HCT116 (cell line): ENCODE measurements around the gene PHACTR1. TPM values are rescaled to one million over a fixed set of nuclear protein-coding genes. Genes with fewer than 3 reads are reported as not detected.

Source experiments
- ATAC-seq: fragments of 200-7000 bp; cut with Tn5 transposase; 2 replicates; pipeline ENCODE4 v1.9.1; 2020; ENCODE audit warnings: mild to moderate bottlenecking, moderate library complexity
- BruUV-seq: library from RNA; stranded (reverse); fragments of 400-500 nt; replicated peaks from 2 replicates; lab custom pipeline; 2021; lab: Mats Ljungman, UMichigan
- CTCF ChIA-PET: fragments of 300-600 bp; sonication (Branson Sonifier 250); formaldehyde crosslinking; loops from one replicate; lab custom pipeline; 2021; ENCODE audit warnings: antibody characterized with exemption; lab: Charles Lee
- POLR2A ChIA-PET: fragments of 300-600, 350-600 bp; sonication (Branson Sonifier 250); formaldehyde crosslinking; loops from one replicate; lab custom pipeline; 2021; ENCODE audit warnings: antibody characterized with exemption; lab: Charles Lee
- RAD21 ChIA-PET, 2 experiments: fragments of 300-600 bp; sonication (Branson Sonifier 250); formaldehyde crosslinking; loops; one replicate each; lab custom pipeline; 2023; ENCODE audit warnings: low total read pairs in 2 of 2; ENCODE audit not compliant: uncharacterized antibody in 2 of 2, unreplicated experiment in 2 of 2, low non-redundant PET in 1 of 2; lab: Charles Lee
- DNase-seq: peaks from one replicate; pipeline ENCODE4 v3.0.0-alpha.2; 2010; ENCODE audit warnings: low read depth, low spot score
- H2AFZ ChIP-seq: fragments of 200-600 bp; shearing (Covaris generic), sonication (generic); 2 replicates; pipeline ENCODE4 v1.6.1; 2017; ENCODE audit warnings: low read depth, mixed run types, mixed read lengths, antibody characterized with exemption, low read length; ENCODE audit not compliant: poor library complexity, severe bottlenecking
- H3K27ac ChIP-seq: 2 replicates; pipeline ENCODE4 v1.5.1; 2012; ENCODE audit warnings: low read depth, low read length
- H3K27me3 ChIP-seq: fragments of 200-600 bp; sonication (generic); 2 replicates; pipeline ENCODE4 v1.6.1; 2016; ENCODE audit warnings: mixed run types, low read length, mixed read lengths; ENCODE audit not compliant: insufficient read depth
- H3K36me3 ChIP-seq, 2 experiments: fragments of 200-500 bp in 1 of 2; fragments of 200-600 bp in 1 of 2; sonication (Bioruptor generic) in 1 of 2; sonication (generic) in 1 of 2; 2 replicates each; pipeline versions ENCODE4 v1.5.1 to v1.6.1; 2014 to 2016; ENCODE audit warnings: low read length in 2 of 2, inconsistent platforms in 1 of 2, mixed read lengths in 1 of 2, mixed run types in 1 of 2; ENCODE audit not compliant: insufficient read depth in 2 of 2, control insufficient read depth in 1 of 2
- H3K4me1 ChIP-seq, 2 experiments: fragments of 200-600 bp in 1 of 2; sonication (generic) in 1 of 2; 2 replicates each; pipeline versions ENCODE4 v1.5.1 to v1.6.1; 2012 to 2017; ENCODE audit warnings: low read length in 2 of 2, inconsistent platforms in 1 of 2, mild to moderate bottlenecking in 1 of 2, mixed read lengths in 1 of 2, mixed run types in 1 of 2, moderate library complexity in 1 of 2; ENCODE audit not compliant: insufficient read depth in 2 of 2, control insufficient read depth in 1 of 2
- H3K4me2 ChIP-seq: fragments of 200-600 bp; sonication (generic); 2 replicates; pipeline ENCODE4 v1.6.1; 2017; ENCODE audit warnings: mixed run types, low read length, mixed read lengths
- H3K4me3 ChIP-seq, 2 experiments: fragments of 200-600 bp in 1 of 2; sonication (generic) in 1 of 2; replicated peaks in 1 of 2; 2 replicates each; pipeline ENCODE4 v1.5.1; 2011 to 2016; ENCODE audit warnings: low read length in 2 of 2, control low read depth in 1 of 2, low read depth in 1 of 2, mild to moderate bottlenecking in 1 of 2, mixed read lengths in 1 of 2, mixed run types in 1 of 2
- H3K79me2 ChIP-seq: fragments of 200-600 bp; sonication (generic); 2 replicates; pipeline ENCODE4 v1.6.1; 2017; ENCODE audit warnings: mild to moderate bottlenecking, mixed run types, low read length, moderate library complexity, mixed read lengths; ENCODE audit not compliant: insufficient read depth
- H3K9ac ChIP-seq: fragments of 200-600 bp; sonication (generic); 2 replicates; pipeline ENCODE4 v1.6.1; 2016; ENCODE audit warnings: low read length, mixed read lengths
- H3K9me2 ChIP-seq: fragments of 200-600 bp; sonication (generic), shearing (Covaris generic); 2 replicates; pipeline ENCODE4 v1.6.1; 2017; ENCODE audit warnings: mixed run types, mild to moderate bottlenecking, moderate library complexity; ENCODE audit not compliant: insufficient read depth
- H3K9me3 ChIP-seq, 2 experiments: fragments of 200-500 bp in 1 of 2; fragments of 200-600 bp in 1 of 2; sonication (Bioruptor generic) in 1 of 2; sonication (generic) in 1 of 2; 2 replicates each; pipeline ENCODE4 v1.6.1; 2014 to 2017; ENCODE audit warnings: low read length in 2 of 2, mixed read lengths in 2 of 2, inconsistent platforms in 1 of 2, low read depth in 1 of 2, mild to moderate bottlenecking in 1 of 2, mixed run types in 1 of 2, moderate library complexity in 1 of 2; ENCODE audit not compliant: control insufficient read depth in 1 of 2, insufficient read depth in 1 of 2
- H4K20me1 ChIP-seq: fragments of 200-600 bp; sonication (generic), shearing (Covaris generic); 2 replicates; pipeline ENCODE4 v1.6.1; 2017; ENCODE audit warnings: mixed run types, mild to moderate bottlenecking, moderate library complexity; ENCODE audit not compliant: insufficient read depth
- ATF3 ChIP-seq: IDR thresholded peaks from 2 replicates; pipeline ENCODE4 v1.6.1; 2012
- CBX3 ChIP-seq: IDR thresholded peaks from 2 replicates; pipeline ENCODE4 v1.6.1; 2012; ENCODE audit warnings: low read depth
- CEBPB ChIP-seq: IDR thresholded peaks from 2 replicates; pipeline ENCODE4 v1.6.1; 2012; ENCODE audit warnings: low read depth
- EZH2 ChIP-seq: fragments of 200-600 bp; sonication (generic); IDR thresholded peaks from 2 replicates; pipeline ENCODE4 v1.6.1; 2017; ENCODE audit warnings: antibody characterized with exemption, mixed run types
- EZH2phosphoT487 ChIP-seq: fragments of 200-600 bp; IDR thresholded peaks from 2 replicates; pipeline ENCODE4 v1.6.1; 2018; ENCODE audit warnings: antibody characterized with exemption, borderline replicate concordance
- FOSL1 ChIP-seq: IDR thresholded peaks from 2 replicates; pipeline ENCODE4 v1.6.1; 2012; ENCODE audit warnings: low read depth
- MAX ChIP-seq: IDR thresholded peaks from 2 replicates; pipeline ENCODE4 v1.6.1; 2012
- POLR2A ChIP-seq: IDR thresholded peaks from 2 replicates; pipeline ENCODE4 v1.7.0; 2011; ENCODE audit warnings: borderline replicate concordance; ENCODE audit not compliant: insufficient read depth, insufficient read length; ENCODE audit errors: extremely low read depth
- SIN3A ChIP-seq: IDR thresholded peaks from 2 replicates; pipeline ENCODE4 v1.6.1; 2012; ENCODE audit warnings: low read depth
- SP1 ChIP-seq: IDR thresholded peaks from 2 replicates; pipeline ENCODE4 v1.6.1; 2012; ENCODE audit warnings: low read depth
- SRF ChIP-seq: IDR thresholded peaks from 2 replicates; pipeline ENCODE4 v1.6.1; 2012; ENCODE audit warnings: low read depth
- TCF7L2 ChIP-seq: IDR thresholded peaks from 2 replicates; pipeline ENCODE4 v1.7.0; 2011; ENCODE audit warnings: borderline replicate concordance, inconsistent platforms; ENCODE audit not compliant: insufficient read depth, insufficient read length; ENCODE audit errors: extremely low read depth
- YY1 ChIP-seq: IDR thresholded peaks from 2 replicates; pipeline ENCODE4 v1.6.1; 2011; ENCODE audit warnings: low read length, low read depth, moderate library complexity, mild to moderate bottlenecking; ENCODE audit not compliant: insufficient replicate concordance; ENCODE audit errors: extremely low read depth
- ZFX ChIP-seq: fragments of 450-650 bp; IDR thresholded peaks from 2 replicates; pipeline ENCODE4 v1.6.1; 2017
- ZNF274 ChIP-seq: fragments of 200-500 bp; sonication (Bioruptor generic); IDR thresholded peaks from 2 replicates; pipeline ENCODE4 v1.6.1; 2014; ENCODE audit warnings: mild to moderate bottlenecking, low read depth, low read length, inconsistent platforms
- intact Hi-C: fragments of 100-400 bp; cut with micrococcal nuclease; formaldehyde crosslinking; loops from 2 replicates; pipeline ENCODE4 v1.10.0; 2022
- total RNA-seq: library from RNA; stranded (reverse); gene quantifications from one replicate; pipeline ENCODE4 v1.2.1, GENCODE V29; 2021; ENCODE audit not compliant: unreplicated experiment
- TF ChIP-seq, protein P1 (sequence below), 3 experiments: fragments of 200-600 bp in 1 of 3; sonication (generic) in 1 of 3; IDR thresholded peaks in 2 of 3; conservative IDR thresholded peaks in 1 of 3; 2 replicates each; pipeline ENCODE4 v1.5.1; 2012 to 2017; ENCODE audit warnings: low read depth in 2 of 3, low read length in 2 of 3, antibody characterized with exemption in 1 of 3, borderline replicate concordance in 1 of 3, control low read depth in 1 of 3, mild to moderate bottlenecking in 1 of 3, mixed read lengths in 1 of 3, mixed run types in 1 of 3, moderate library complexity in 1 of 3; ENCODE audit not compliant: insufficient read depth in 1 of 3
- TF ChIP-seq, protein P2 (sequence below): IDR thresholded peaks from 2 replicates; pipeline ENCODE4 v1.6.1; 2011; ENCODE audit warnings: mild to moderate bottlenecking, low read length, moderate library complexity; ENCODE audit not compliant: insufficient replicate concordance; ENCODE audit errors: extremely low read depth

Gene PHACTR1
- total RNA-seq, 1 experiment from 2014 or later = 0.17 TPM

DNA sequence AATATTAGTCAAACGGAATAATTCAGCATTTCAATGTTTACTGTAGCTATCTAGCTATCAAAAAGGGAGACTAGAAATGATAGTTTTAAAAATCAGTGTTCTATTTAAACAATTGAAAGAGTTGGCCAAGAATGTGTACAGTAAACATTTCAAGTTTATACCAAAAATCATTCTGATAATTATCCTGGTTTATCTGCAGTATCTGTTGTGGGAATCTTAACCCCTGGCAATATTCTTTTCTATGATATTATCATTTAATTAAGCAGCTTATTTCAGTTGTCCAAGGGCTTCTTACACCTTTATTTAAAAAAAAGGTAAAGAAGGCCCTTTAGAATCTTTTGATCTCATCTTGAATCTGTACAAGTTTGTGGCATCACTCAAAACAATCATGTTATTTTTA is 125.1 kb downstream of the PHACTR1 start:
- no peaks in the 10 kb centered on the region for H3K79me2 ChIP-seq
- CTCF ChIA-PET = interaction anchor here (1.0 kb wide), 1 partner anchor 204 kb away, joined by 3 read pairs; no protein-coding TSS in a partner anchor
- RAD21 ChIA-PET = no interaction called here
- no peaks in the 10 kb centered on the region for H3K4me1 ChIP-seq
- intact Hi-C loops = no loop called here
- H3K9me3 ChIP-seq = no peaks in the 10 kb centered on the region; a peak in 2 of 4 replicates
- H3K9me2 ChIP-seq = no peaks in the 10 kb centered on the region
- H3K36me3 ChIP-seq = no peaks in the 10 kb centered on the region
- BruUV-seq = no TSS peak
- H3K4me2 ChIP-seq = no peak overlapping the region
- H2AFZ ChIP-seq = no peak overlapping the region
- no peak overlapping the region for H3K9ac ChIP-seq
- H3K27me3 ChIP-seq = peaks cover 27% of the 10 kb centered on the region; the same call in 1 of the 2 replicates
- POLR2A ChIA-PET = no interaction called here
- no peaks in the 10 kb centered on the region for H4K20me1 ChIP-seq
- no peak for TF ChIP-seq POLR2A
- TF ChIP-seq ATF3 = no peak
- no peak for TF ChIP-seq SP1
- TF ChIP-seq SRF = no peak
- no peak for TF ChIP-seq ZFX
- TF ChIP-seq CBX3 = no peak
- no peak for TF ChIP-seq EZH2phosphoT487
- TF ChIP-seq TCF7L2 = no peak
- no peak for TF ChIP-seq FOSL1
- no peak for TF ChIP-seq EZH2
- TF ChIP-seq YY1 = no peak
- no peak for TF ChIP-seq CEBPB
- TF ChIP-seq SIN3A = no peak
- no peak for TF ChIP-seq MAX
- TF ChIP-seq, protein P1, sequence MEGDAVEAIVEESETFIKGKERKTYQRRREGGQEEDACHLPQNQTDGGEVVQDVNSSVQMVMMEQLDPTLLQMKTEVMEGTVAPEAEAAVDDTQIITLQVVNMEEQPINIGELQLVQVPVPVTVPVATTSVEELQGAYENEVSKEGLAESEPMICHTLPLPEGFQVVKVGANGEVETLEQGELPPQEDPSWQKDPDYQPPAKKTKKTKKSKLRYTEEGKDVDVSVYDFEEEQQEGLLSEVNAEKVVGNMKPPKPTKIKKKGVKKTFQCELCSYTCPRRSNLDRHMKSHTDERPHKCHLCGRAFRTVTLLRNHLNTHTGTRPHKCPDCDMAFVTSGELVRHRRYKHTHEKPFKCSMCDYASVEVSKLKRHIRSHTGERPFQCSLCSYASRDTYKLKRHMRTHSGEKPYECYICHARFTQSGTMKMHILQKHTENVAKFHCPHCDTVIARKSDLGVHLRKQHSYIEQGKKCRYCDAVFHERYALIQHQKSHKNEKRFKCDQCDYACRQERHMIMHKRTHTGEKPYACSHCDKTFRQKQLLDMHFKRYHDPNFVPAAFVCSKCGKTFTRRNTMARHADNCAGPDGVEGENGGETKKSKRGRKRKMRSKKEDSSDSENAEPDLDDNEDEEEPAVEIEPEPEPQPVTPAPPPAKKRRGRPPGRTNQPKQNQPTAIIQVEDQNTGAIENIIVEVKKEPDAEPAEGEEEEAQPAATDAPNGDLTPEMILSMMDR (IDR thresholded peaks at IDR 0.05 in 2 of 3, conservative IDR thresholded peaks at IDR 0.05 in 1 of 3; ENCODE audit: borderline replicate concordance in 1 of 3, insufficient read depth in 1 of 3, low read depth in 2 of 3, low read length in 2 of 3) = no peak
- TF ChIP-seq, protein P2, sequence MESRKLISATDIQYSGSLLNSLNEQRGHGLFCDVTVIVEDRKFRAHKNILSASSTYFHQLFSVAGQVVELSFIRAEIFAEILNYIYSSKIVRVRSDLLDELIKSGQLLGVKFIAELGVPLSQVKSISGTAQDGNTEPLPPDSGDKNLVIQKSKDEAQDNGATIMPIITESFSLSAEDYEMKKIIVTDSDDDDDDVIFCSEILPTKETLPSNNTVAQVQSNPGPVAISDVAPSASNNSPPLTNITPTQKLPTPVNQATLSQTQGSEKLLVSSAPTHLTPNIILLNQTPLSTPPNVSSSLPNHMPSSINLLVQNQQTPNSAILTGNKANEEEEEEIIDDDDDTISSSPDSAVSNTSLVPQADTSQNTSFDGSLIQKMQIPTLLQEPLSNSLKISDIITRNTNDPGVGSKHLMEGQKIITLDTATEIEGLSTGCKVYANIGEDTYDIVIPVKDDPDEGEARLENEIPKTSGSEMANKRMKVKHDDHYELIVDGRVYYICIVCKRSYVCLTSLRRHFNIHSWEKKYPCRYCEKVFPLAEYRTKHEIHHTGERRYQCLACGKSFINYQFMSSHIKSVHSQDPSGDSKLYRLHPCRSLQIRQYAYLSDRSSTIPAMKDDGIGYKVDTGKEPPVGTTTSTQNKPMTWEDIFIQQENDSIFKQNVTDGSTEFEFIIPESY = no peak
- no peak for TF ChIP-seq ZNF274
- TF ChIP-seq, all 23 proteins: peak for 0
- H3K27ac ChIP-seq = no peak overlapping the region
- H3K4me3 ChIP-seq = no peak overlapping the region
- ATAC-seq = no peak
- DNase-seq = no peak
